GM12878 (cell line): Measurements from ENCODE around the gene SLC26A11. TPM values are rescaled to one million over a fixed set of nuclear protein-coding genes. Genes with fewer than 3 reads are reported as not detected.
A peak's percentile ranks its signal among the peaks of the same experiment; 100 is the strongest.

ENCODE experiments used
- ATAC-seq: fragments of 200-7000 bp; cut with Tn5 transposase; 3 replicates; pipeline ENCODE4 v1.9.1; 2020; ENCODE audit warnings: mild to moderate bottlenecking, moderate library complexity
- BruUV-seq: library from RNA; stranded (reverse); fragments of 400-500 nt; replicated peaks from 2 replicates; lab custom pipeline; 2021; lab: Mats Ljungman, UMichigan
- CTCF ChIA-PET: fragments of 300-600 bp; sonication (Branson Sonifier 250); formaldehyde crosslinking; extraction: SDS; loops from one replicate; lab custom pipeline; 2021; ENCODE audit warnings: inconsistent platforms; lab: Yijun Ruan, JAX
- POLR2A ChIA-PET: fragments of 350-600 bp; formaldehyde crosslinking; extraction: SDS; loops from one replicate; lab custom pipeline; 2021; ENCODE audit warnings: inconsistent platforms; lab: Charles Lee
- RAD21 ChIA-PET: fragments of 300-600 bp; sonication (Branson Sonifier 250); formaldehyde crosslinking; loops from one replicate; lab custom pipeline; 2023; ENCODE audit warnings: antibody characterized with exemption; ENCODE audit not compliant: unreplicated experiment; lab: Charles Lee
- SMC1A ChIA-PET: fragments of 300-600 bp; sonication (Branson Sonifier 250); formaldehyde crosslinking; loops from one replicate; lab custom pipeline; 2023; ENCODE audit not compliant: unreplicated experiment, uncharacterized antibody; lab: Charles Lee
- DNase-seq: peaks from one replicate; pipeline ENCODE4 v3.0.0-alpha.2; 2011; ENCODE audit warnings: low read depth, low spot score
- FAIRE-seq: peaks from 3 replicates; lab custom pipeline; 2011; peaks lifted over from hg19 to GRCh38; lab: Jason Lieb, UNC
- H2AFZ ChIP-seq: 2 replicates; pipeline ENCODE4 v1.6.0; 2011; ENCODE audit warnings: low read depth, low read length, control low read depth; ENCODE audit not compliant: control insufficient read depth
- H3K27ac ChIP-seq: 2 replicates; pipeline ENCODE4 v1.5.1; 2011; ENCODE audit warnings: control low read depth; ENCODE audit not compliant: control insufficient read depth, insufficient read depth
- H3K27me3 ChIP-seq, 2 experiments: replicated peaks in 1 of 2; 2 replicates each; pipeline versions ENCODE4 v1.6.0 to v1.6.1; 2011; ENCODE audit warnings: low read length in 1 of 2; ENCODE audit not compliant: control insufficient read depth in 2 of 2, insufficient read depth in 2 of 2
- H3K36me3 ChIP-seq, 2 experiments: 2 replicates each; pipeline ENCODE4 v1.5.1; 2011; ENCODE audit warnings: low read length in 1 of 2; ENCODE audit not compliant: control insufficient read depth in 2 of 2, insufficient read depth in 2 of 2
- H3K4me1 ChIP-seq: 2 replicates; pipeline ENCODE4 v1.6.1; 2011; ENCODE audit warnings: mild to moderate bottlenecking, low read length, moderate library complexity, mixed read lengths; ENCODE audit not compliant: control insufficient read depth, insufficient read depth
- H3K4me2 ChIP-seq: 2 replicates; pipeline ENCODE4 v1.6.0; 2011; ENCODE audit warnings: control low read depth; ENCODE audit not compliant: control insufficient read depth, insufficient read depth
- H3K4me3 ChIP-seq: fragments of 200-600 bp; sonication (generic); 2 replicates; pipeline ENCODE4 v1.5.1; 2016
- H3K79me2 ChIP-seq: 2 replicates; pipeline ENCODE4 v1.6.0; 2011; ENCODE audit warnings: low read length; ENCODE audit not compliant: control insufficient read depth, insufficient read depth
- H3K9ac ChIP-seq: 2 replicates; pipeline ENCODE4 v1.8.0; 2011; ENCODE audit warnings: low read length, control low read depth, mixed read lengths; ENCODE audit not compliant: control insufficient read depth, insufficient read depth
- H3K9me3 ChIP-seq: replicated peaks from 3 replicates; pipeline ENCODE4 v1.5.1; 2011; ENCODE audit warnings: mild to moderate bottlenecking, low read length; ENCODE audit not compliant: control insufficient read depth, insufficient read depth
- H4K20me1 ChIP-seq: 2 replicates; pipeline ENCODE4 v1.6.0; 2011; ENCODE audit not compliant: control insufficient read depth, insufficient read depth
- BMI1 ChIP-seq: fragments of 450-650 bp; IDR thresholded peaks from 2 replicates; pipeline ENCODE4 v1.6.1; 2016; ENCODE audit warnings: mild to moderate bottlenecking, moderate library complexity, borderline replicate concordance
- FOS ChIP-seq: IDR thresholded peaks from 3 replicates; pipeline ENCODE4 v1.6.1; 2011; ENCODE audit warnings: borderline replicate concordance; ENCODE audit not compliant: insufficient read length; ENCODE audit errors: extremely low read depth
- MTA2 ChIP-seq: fragments of 450-650 bp; IDR thresholded peaks from 2 replicates; pipeline ENCODE4 v1.6.1; 2016; ENCODE audit warnings: low read depth, mild to moderate bottlenecking, moderate library complexity
- MXI1 ChIP-seq: fragments of 150-350 bp; IDR thresholded peaks from 2 replicates; pipeline ENCODE4 v1.6.1; 2011; ENCODE audit warnings: low read depth, mild to moderate bottlenecking, inconsistent platforms, low read length, improper control_type of control experiment
- POLR2A ChIP-seq: IDR thresholded peaks from 2 replicates; pipeline ENCODE4 v1.6.1; 2011; ENCODE audit warnings: low read depth, mild to moderate bottlenecking, low read length
- RELA ChIP-seq: fragments of 450-650 bp; IDR thresholded peaks from 2 replicates; pipeline ENCODE4 v1.8.0; 2014; ENCODE audit warnings: borderline replicate concordance; ENCODE audit not compliant: partially characterized antibody
- SP1 ChIP-seq: IDR thresholded peaks from one replicate; pipeline ENCODE4 v1.6.1; 2011; ENCODE audit warnings: low read depth, low read length
- SPI1 ChIP-seq: IDR thresholded peaks from 2 replicates; pipeline ENCODE4 v1.6.1; 2011; ENCODE audit warnings: low read depth, mild to moderate bottlenecking, low read length, moderate library complexity, borderline replicate concordance; ENCODE audit not compliant: insufficient read depth
- TCF3 ChIP-seq: IDR thresholded peaks from 2 replicates; pipeline ENCODE4 v1.6.1; 2012; ENCODE audit warnings: low read depth, mild to moderate bottlenecking, low read length, borderline replicate concordance; ENCODE audit not compliant: insufficient read depth
- ZSCAN29 ChIP-seq: fragments of 450-650 bp; IDR thresholded peaks from 2 replicates; pipeline ENCODE4 v1.6.1; 2017; ENCODE audit warnings: mild to moderate bottlenecking, moderate library complexity
- WGBS: methylation state at CpG from one replicate; pipeline ENCODE4 v1.1.6; 2016; ENCODE audit warnings: low lambda C conversion rate; ENCODE audit not compliant: insufficient replicate concordance, insufficient coverage; ENCODE audit errors: missing lambda C conversion rate; 5-methylcytosine and 5-hydroxymethylcytosine counted together
- in situ Hi-C: fragments of 300-500 bp; cut with MboI; formaldehyde crosslinking; loops from 9 replicates; pipeline ENCODE4 v1.14.3; 2018; ENCODE audit warnings: mixed read lengths
- intact Hi-C: fragments of 100-400 bp; cut with micrococcal nuclease; formaldehyde crosslinking; loops from one replicate; pipeline ENCODE4 v1.14.2; 2022; ENCODE audit not compliant: unreplicated experiment
- polyA plus RNA-seq, 11 experiments: library from polyadenylated mRNA; depleted of rRNA in 4 of 11; unstranded in 6 of 11; stranded (reverse) in 5 of 11; fragments of >200 nt; fragmentation: Nextera tagmentation in 4 of 11; fragmentation: Illumina TruSeq in 1 of 11; extraction: Ambion mirVana in 4 of 11; extraction: Trizol in 1 of 11; gene quantifications; 1 replicate in 1 of 11; 2 replicates in 10 of 11; pipeline versions ENCODE4 v1.2.1 to v1.2.3, GENCODE V29; 2011 to 2016; ENCODE audit warnings: inconsistent platforms in 2 of 11, missing spikeins in 2 of 11, low read depth in 1 of 11
- total RNA-seq, 4 experiments: library from RNA; depleted of rRNA in 3 of 4; stranded (reverse); fragments of >200 nt in 3 of 4; fragmentation: Illumina TruSeq in 1 of 4; extraction: Trizol in 1 of 4; gene quantifications; 2 replicates each; pipeline versions ENCODE4 v1.2.1 to v1.2.3, GENCODE V29; 2013 to 2021
- TF ChIP-seq, protein P1 (sequence below): fragments of 450-650 bp; IDR thresholded peaks from 2 replicates; pipeline ENCODE4 v1.6.1; 2017; ENCODE audit warnings: mild to moderate bottlenecking, low read depth, inconsistent platforms; ENCODE audit not compliant: poor library complexity, severe bottlenecking
- TF ChIP-seq, protein P2 (sequence below): fragments of 450-650 bp; IDR thresholded peaks from 2 replicates; pipeline ENCODE4 v1.6.1; 2016; ENCODE audit warnings: mild to moderate bottlenecking
- TF ChIP-seq, protein P3 (sequence below): IDR thresholded peaks from 2 replicates; pipeline ENCODE4 v1.6.1; 2012; ENCODE audit warnings: low read depth, low read length, improper control_type of control experiment
- TF ChIP-seq, protein P4 (sequence below): IDR thresholded peaks from 2 replicates; pipeline ENCODE4 v1.6.1; 2011; ENCODE audit warnings: mild to moderate bottlenecking, low read depth, low read length, moderate library complexity; ENCODE audit not compliant: insufficient replicate concordance
- TF ChIP-seq, protein P5 (sequence below): fragments of 450-650 bp; IDR thresholded peaks from 2 replicates; pipeline ENCODE4 v1.6.1; 2017; ENCODE audit warnings: low read depth, mild to moderate bottlenecking, moderate library complexity

Gene SLC26A11
- total and polyA plus RNA-seq, 10 of the 15 experiments (the other 5 are each of a cell fraction or from before 2014, with no cell fraction given) = 0.05 to 4.1 (median 1.2) TPM; not detected in 1

DNA sequence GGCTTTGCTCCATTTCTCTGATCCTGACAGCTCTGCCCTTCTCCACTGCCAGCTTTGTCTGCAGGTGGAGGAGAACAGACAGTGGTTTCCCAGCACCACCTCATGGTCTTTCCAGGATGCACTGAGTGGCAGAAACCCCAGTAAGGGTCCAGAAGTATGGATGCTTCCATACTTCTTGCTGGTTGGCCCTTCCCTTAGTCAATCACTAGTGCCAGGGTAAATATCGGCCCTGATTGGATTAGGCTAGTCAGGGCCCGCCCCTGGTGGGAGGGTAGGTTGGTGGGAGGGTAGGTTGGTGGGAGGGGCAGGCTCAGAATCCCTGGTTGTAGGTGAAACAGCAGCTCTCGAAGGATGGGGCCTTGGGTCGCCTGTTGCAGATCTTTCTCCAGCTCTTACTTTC is 50.6 kb downstream of the SLC26A11 start:
- FAIRE-seq (no peak), ATAC-seq (peak; percentile 85), DNase-seq (no peak)
- no TSS peak for BruUV-seq
- intact Hi-C loops = no loop called here
- ChIA-PET SMC1A (interaction anchor here (1.1 kb wide), 1 partner anchor 12 kb away, joined by 3 read pairs; no protein-coding TSS in a partner anchor), POLR2A (no interaction called here), RAD21 (no interaction called here), CTCF (interaction anchor here (1.3 kb wide), 1 partner anchor 75 kb away, joined by 6 read pairs; no protein-coding TSS in a partner anchor)
- no peak overlapping the region for H2AFZ ChIP-seq
- H3K79me2 ChIP-seq = peaks cover 38% of the 10 kb centered on the region
- H3K4me2 ChIP-seq = no peak overlapping the region
- no peaks in the 10 kb centered on the region for H3K27me3 ChIP-seq
- WGBS = 85% methylated on average over 4 of the region's 4 CpGs
- no peak overlapping the region for H3K9ac ChIP-seq
- no peaks in the 10 kb centered on the region; the same call in 2 of the 3 replicates for H3K9me3 ChIP-seq
- peaks cover 16 to 36% of the 10 kb centered on the region in 2 experiments; a peak in 3 of 4 replicates for H3K36me3 ChIP-seq
- peaks cover 3% of the 10 kb centered on the region; the same call in 1 of the 2 replicates for H3K4me1 ChIP-seq
- no peak overlapping the region for H3K4me3 ChIP-seq
- peaks cover 2% of the 10 kb centered on the region for H4K20me1 ChIP-seq
- in situ Hi-C loops = no loop called here
- H3K27ac ChIP-seq = no peak overlapping the region
- TF ChIP-seq TCF3 = no peak
- no peak for TF ChIP-seq MTA2
- peak; percentile 4 for TF ChIP-seq FOS
- TF ChIP-seq BMI1 = no peak
- TF ChIP-seq, protein P1, sequence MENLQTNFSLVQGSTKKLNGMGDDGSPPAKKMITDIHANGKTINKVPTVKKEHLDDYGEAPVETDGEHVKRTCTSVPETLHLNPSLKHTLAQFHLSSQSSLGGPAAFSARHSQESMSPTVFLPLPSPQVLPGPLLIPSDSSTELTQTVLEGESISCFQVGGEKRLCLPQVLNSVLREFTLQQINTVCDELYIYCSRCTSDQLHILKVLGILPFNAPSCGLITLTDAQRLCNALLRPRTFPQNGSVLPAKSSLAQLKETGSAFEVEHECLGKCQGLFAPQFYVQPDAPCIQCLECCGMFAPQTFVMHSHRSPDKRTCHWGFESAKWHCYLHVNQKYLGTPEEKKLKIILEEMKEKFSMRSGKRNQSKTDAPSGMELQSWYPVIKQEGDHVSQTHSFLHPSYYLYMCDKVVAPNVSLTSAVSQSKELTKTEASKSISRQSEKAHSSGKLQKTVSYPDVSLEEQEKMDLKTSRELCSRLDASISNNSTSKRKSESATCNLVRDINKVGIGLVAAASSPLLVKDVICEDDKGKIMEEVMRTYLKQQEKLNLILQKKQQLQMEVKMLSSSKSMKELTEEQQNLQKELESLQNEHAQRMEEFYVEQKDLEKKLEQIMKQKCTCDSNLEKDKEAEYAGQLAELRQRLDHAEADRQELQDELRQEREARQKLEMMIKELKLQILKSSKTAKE = no peak
- TF ChIP-seq, protein P2, sequence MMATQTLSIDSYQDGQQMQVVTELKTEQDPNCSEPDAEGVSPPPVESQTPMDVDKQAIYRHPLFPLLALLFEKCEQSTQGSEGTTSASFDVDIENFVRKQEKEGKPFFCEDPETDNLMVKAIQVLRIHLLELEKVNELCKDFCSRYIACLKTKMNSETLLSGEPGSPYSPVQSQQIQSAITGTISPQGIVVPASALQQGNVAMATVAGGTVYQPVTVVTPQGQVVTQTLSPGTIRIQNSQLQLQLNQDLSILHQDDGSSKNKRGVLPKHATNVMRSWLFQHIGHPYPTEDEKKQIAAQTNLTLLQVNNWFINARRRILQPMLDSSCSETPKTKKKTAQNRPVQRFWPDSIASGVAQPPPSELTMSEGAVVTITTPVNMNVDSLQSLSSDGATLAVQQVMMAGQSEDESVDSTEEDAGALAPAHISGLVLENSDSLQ = peak; percentile 90
- TF ChIP-seq, protein P3, sequence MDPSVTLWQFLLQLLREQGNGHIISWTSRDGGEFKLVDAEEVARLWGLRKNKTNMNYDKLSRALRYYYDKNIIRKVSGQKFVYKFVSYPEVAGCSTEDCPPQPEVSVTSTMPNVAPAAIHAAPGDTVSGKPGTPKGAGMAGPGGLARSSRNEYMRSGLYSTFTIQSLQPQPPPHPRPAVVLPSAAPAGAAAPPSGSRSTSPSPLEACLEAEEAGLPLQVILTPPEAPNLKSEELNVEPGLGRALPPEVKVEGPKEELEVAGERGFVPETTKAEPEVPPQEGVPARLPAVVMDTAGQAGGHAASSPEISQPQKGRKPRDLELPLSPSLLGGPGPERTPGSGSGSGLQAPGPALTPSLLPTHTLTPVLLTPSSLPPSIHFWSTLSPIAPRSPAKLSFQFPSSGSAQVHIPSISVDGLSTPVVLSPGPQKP = no peak
- TF ChIP-seq MXI1 = no peak
- no peak for TF ChIP-seq ZSCAN29
- TF ChIP-seq POLR2A = peak; percentile 11; the same call in 1 of the 2 replicates
- TF ChIP-seq, protein P4, sequence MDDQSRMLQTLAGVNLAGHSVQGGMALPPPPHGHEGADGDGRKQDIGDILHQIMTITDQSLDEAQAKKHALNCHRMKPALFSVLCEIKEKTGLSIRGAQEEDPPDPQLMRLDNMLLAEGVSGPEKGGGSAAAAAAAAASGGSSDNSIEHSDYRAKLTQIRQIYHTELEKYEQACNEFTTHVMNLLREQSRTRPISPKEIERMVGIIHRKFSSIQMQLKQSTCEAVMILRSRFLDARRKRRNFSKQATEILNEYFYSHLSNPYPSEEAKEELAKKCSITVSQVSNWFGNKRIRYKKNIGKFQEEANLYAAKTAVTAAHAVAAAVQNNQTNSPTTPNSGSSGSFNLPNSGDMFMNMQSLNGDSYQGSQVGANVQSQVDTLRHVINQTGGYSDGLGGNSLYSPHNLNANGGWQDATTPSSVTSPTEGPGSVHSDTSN = peak; percentile 80
- TF ChIP-seq, protein P5, sequence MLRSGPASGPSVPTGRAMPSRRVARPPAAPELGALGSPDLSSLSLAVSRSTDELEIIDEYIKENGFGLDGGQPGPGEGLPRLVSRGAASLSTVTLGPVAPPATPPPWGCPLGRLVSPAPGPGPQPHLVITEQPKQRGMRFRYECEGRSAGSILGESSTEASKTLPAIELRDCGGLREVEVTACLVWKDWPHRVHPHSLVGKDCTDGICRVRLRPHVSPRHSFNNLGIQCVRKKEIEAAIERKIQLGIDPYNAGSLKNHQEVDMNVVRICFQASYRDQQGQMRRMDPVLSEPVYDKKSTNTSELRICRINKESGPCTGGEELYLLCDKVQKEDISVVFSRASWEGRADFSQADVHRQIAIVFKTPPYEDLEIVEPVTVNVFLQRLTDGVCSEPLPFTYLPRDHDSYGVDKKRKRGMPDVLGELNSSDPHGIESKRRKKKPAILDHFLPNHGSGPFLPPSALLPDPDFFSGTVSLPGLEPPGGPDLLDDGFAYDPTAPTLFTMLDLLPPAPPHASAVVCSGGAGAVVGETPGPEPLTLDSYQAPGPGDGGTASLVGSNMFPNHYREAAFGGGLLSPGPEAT = no peak
- TF ChIP-seq SPI1 = no peak
- TF ChIP-seq SP1 = peak; percentile 64
- no peak for TF ChIP-seq RELA
